Measurements from ENCODE around the gene HEXB. TPM values are rescaled to one million over a fixed set of nuclear protein-coding genes. Genes with fewer than 3 reads are reported as not detected.
A peak's percentile ranks its signal among the peaks of the same experiment; 100 is the strongest.

HEXB gene
- total and polyA plus RNA-seq, 2 of the 13 experiments (the other 11 are each of a cell fraction or from before 2014, with no cell fraction given) = 100 to 104 TPM

DNA sequence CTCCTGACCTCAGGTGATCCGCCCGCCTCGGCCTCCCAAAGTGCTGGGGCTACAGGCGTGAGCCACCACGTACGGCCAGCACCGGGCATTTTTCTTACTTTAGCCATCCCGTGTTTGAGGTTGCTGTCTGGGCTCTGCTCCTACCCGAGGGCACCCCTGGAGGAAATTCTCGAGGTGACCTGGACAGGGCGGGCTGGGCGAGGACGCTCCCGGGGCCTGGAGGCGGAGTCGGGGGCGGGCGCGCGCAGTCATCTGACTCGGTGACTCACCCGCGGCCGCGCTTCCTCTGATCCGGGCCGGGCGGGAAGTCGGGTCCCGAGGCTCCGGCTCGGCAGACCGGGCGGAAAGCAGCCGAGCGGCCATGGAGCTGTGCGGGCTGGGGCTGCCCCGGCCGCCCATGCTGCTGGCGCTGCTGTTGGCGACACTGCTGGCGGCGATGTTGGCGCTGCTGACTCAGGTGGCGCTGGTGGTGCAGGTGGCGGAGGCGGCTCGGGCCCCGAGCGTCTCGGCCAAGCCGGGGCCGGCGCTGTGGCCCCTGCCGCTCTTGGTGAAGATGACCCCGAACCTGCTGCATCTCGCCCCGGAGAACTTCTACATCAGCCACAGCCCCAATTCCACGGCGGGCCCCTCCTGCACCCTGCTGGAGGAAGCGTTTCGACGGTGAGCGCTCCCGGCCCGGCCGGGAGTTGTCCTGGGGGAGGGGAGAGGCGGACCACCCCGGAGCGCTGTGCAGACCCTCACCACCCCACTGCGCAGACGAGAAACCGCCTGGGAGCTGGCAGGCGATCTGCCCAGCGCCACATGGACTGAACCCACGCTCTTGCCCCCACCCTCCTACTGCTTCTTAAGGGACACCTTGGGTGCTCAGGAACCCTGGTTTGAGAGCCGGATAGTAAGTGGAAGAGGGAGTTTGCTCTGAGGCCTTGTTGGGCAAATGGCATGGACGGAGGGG, at the start of gene HEXB (continued):
- TF ChIP-seq POLR2AphosphoS2 (IDR thresholded peaks at IDR 0.05; ENCODE audit: low read depth, low read length) (no peak), RELA (CRISPR knock-in tag; IDR thresholded peaks at IDR 0.05) (no peak), ZNF143 (CRISPR knock-in tag; IDR thresholded peaks at IDR 0.05) (no peak), SSRP1 (CRISPR knock-in tag; IDR thresholded peaks at IDR 0.05) (no peak), GLI4 (CRISPR knock-in tag; IDR thresholded peaks at IDR 0.05; ENCODE audit: borderline replicate concordance) (0 out of 2 replicates have a peak, but pooled peaks have one; percentile 68), DMTF1 (CRISPR knock-in tag; IDR thresholded peaks at IDR 0.05) (no peak), ZFP36L2 (CRISPR knock-in tag; IDR thresholded peaks at IDR 0.05) (no peak), ZNF30 (CRISPR knock-in tag; IDR thresholded peaks at IDR 0.05) (no peak), NFE2 (CRISPR knock-in tag; IDR thresholded peaks at IDR 0.05) (no peak), ZNF44 (CRISPR knock-in tag; IDR thresholded peaks at IDR 0.05) (0 out of 2 replicates have a peak, but pooled peaks have one; percentile 38), ZC3H13 (CRISPR knock-in tag; IDR thresholded peaks at IDR 0.05) (0 out of 2 replicates have a peak, but pooled peaks have one; percentile 54), CENPX (CRISPR knock-in tag; IDR thresholded peaks at IDR 0.05) (no peak), SP1 (IDR thresholded peaks at IDR 0.05) (no peak), SP1 (CRISPR knock-in tag; IDR thresholded peaks at IDR 0.05) (peak; percentile 46), SP140L (CRISPR knock-in tag; IDR thresholded peaks at IDR 0.05; ENCODE audit: borderline replicate concordance) (no peak), MYNN (CRISPR knock-in tag; IDR thresholded peaks at IDR 0.05; ENCODE audit: low read depth) (no peak), ZNF547 (CRISPR knock-in tag; IDR thresholded peaks at IDR 0.05) (no peak), IRF2 (CRISPR knock-in tag; IDR thresholded peaks at IDR 0.05) (peak; percentile 55; the same call in 1 of the 2 replicates), MXI1 (IDR thresholded peaks at IDR 0.05; ENCODE audit: borderline replicate concordance, low read depth, low read length) (0 out of 3 replicates have a peak, but pooled peaks have one; percentile 43), NCOA5 (CRISPR knock-in tag; IDR thresholded peaks at IDR 0.05) (no peak), SRSF4 (IDR thresholded peaks at IDR 0.05; ENCODE audit: low read depth, low read length, poor library complexity, severe bottlenecking) (no peak), ZNF792 (CRISPR knock-in tag; IDR thresholded peaks at IDR 0.05) (peak; percentile 80; the same call in 1 of the 2 replicates), ZNF121 (CRISPR knock-in tag; IDR thresholded peaks at IDR 0.05) (no peak), REST (IDR thresholded peaks at IDR 0.05; ENCODE audit: borderline replicate concordance in 1 of 2, low read depth in 1 of 2, low read length in 2 of 2) (no peak)
- TF ChIP-seq, protein P1, sequence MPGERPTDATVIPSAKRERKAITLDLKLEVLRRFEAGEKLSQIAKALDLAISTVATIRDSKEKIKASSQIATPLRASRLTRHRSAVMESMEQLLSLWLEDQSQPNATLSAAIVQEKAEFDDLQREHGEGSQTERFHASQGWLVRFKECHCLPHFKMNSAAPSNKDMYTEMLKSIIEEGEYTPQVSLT (CRISPR knock-in tag; IDR thresholded peaks at IDR 0.05; ENCODE audit: borderline replicate concordance, low read depth) = no peak

Measured in HepG2 (cell line).